OCI-LY7 (cell line): ENCODE measurements around the gene USPL1. TPM values are rescaled to one million over a fixed set of nuclear protein-coding genes. Genes with fewer than 3 reads are reported as not detected.

Experiments used
- BruUV-seq: library from RNA; stranded (reverse); fragments of 400-500 nt; replicated peaks from 2 replicates; lab custom pipeline; 2021; lab: Mats Ljungman, UMichigan
- CTCF ChIA-PET: fragments of 300-600 bp; sonication (Branson Sonifier 250); formaldehyde crosslinking; loops from one replicate; lab custom pipeline; 2022; ENCODE audit warnings: antibody characterized with exemption; ENCODE audit not compliant: unreplicated experiment; lab: Charles Lee
- POLR2A ChIA-PET: fragments of 300-600 bp; sonication (Branson Sonifier 250); formaldehyde crosslinking; loops from one replicate; lab custom pipeline; 2022; ENCODE audit warnings: antibody characterized with exemption; lab: Charles Lee
- DNase-seq: peaks from one replicate; pipeline ENCODE4 v3.0.0-alpha.2; 2015; ENCODE audit warnings: low spot score
- H2AFZ ChIP-seq: fragments of 200-600 bp; sonication (generic), shearing (Covaris generic); 2 replicates; pipeline ENCODE4 v1.6.1; 2014; ENCODE audit warnings: mild to moderate bottlenecking, antibody characterized with exemption, low read length, moderate library complexity
- H3K27ac ChIP-seq: fragments of 200-600 bp; sonication (generic); 2 replicates; pipeline ENCODE4 v1.5.1; 2014; ENCODE audit warnings: mixed run types, low read depth, mild to moderate bottlenecking, moderate library complexity, low read length, inconsistent platforms; ENCODE audit not compliant: poor library complexity, severe bottlenecking
- H3K36me3 ChIP-seq: fragments of 200-600 bp; sonication (generic); 2 replicates; pipeline ENCODE4 v1.6.1; 2014; ENCODE audit warnings: mild to moderate bottlenecking, antibody characterized with exemption, low read length, moderate library complexity, mixed read lengths; ENCODE audit not compliant: insufficient read depth
- H3K4me1 ChIP-seq: fragments of 200-600 bp; sonication (generic); 2 replicates; pipeline ENCODE4 v1.5.1; 2014; ENCODE audit warnings: mild to moderate bottlenecking, low read length; ENCODE audit not compliant: insufficient read depth, poor library complexity, severe bottlenecking
- H3K4me2 ChIP-seq: fragments of 200-600 bp; sonication (generic); 2 replicates; pipeline ENCODE4 v1.6.1; 2014; ENCODE audit warnings: mild to moderate bottlenecking, low read length
- H3K4me3 ChIP-seq: fragments of 200-600 bp; sonication (generic); 2 replicates; pipeline ENCODE4 v1.5.1; 2014; ENCODE audit warnings: mild to moderate bottlenecking, low read depth, low read length; ENCODE audit not compliant: poor library complexity, severe bottlenecking
- H3K79me2 ChIP-seq: fragments of 200-600 bp; sonication (generic); 2 replicates; pipeline ENCODE4 v1.6.1; 2016; ENCODE audit warnings: low read depth, mild to moderate bottlenecking, low read length, moderate library complexity, mixed read lengths; ENCODE audit not compliant: insufficient read depth
- H3K9me2 ChIP-seq: fragments of 200-600 bp; sonication (generic); 2 replicates; pipeline ENCODE4 v1.6.1; 2016; ENCODE audit warnings: mild to moderate bottlenecking, low read length, mixed read lengths; ENCODE audit not compliant: insufficient read depth
- H3K9me3 ChIP-seq: fragments of 200-600 bp; sonication (generic); 2 replicates; pipeline ENCODE4 v1.6.1; 2014; ENCODE audit warnings: mild to moderate bottlenecking, mixed run types, low read length, mixed read lengths
- H4K20me1 ChIP-seq: fragments of 200-600 bp; sonication (generic); 2 replicates; pipeline ENCODE4 v1.6.1; 2014; ENCODE audit warnings: mild to moderate bottlenecking, antibody characterized with exemption, low read length, moderate library complexity, mixed read lengths; ENCODE audit not compliant: insufficient read depth
- CTCF ChIP-seq: fragments of 200-600 bp; sonication (generic); conservative IDR thresholded peaks from 2 replicates; pipeline ENCODE4 v1.5.1; 2014; ENCODE audit warnings: mild to moderate bottlenecking, antibody characterized with exemption, low read length, moderate library complexity, mixed read lengths
- EZH2phosphoT487 ChIP-seq: fragments of 200-600 bp; sonication (generic); IDR thresholded peaks from 2 replicates; pipeline ENCODE4 v1.6.1; 2018; ENCODE audit warnings: low read depth, borderline replicate concordance, mild to moderate bottlenecking, mixed run types, antibody characterized with exemption, low read length, moderate library complexity, mixed read lengths
- intact Hi-C: fragments of 100-400 bp; cut with micrococcal nuclease; formaldehyde crosslinking; loops from one replicate; pipeline ENCODE4 v1.10.0; 2022; ENCODE audit not compliant: unreplicated experiment
- total RNA-seq, 2 experiments: library from RNA; depleted of rRNA in 1 of 2; stranded (reverse); fragments of >200 nt in 1 of 2; shearing (Covaris generic) in 1 of 2; gene quantifications; 2 replicates each; pipeline ENCODE4 v1.2.3, GENCODE V29; 2014 to 2022

USPL1 gene
- total RNA-seq, 2 experiments from 2014 or later, result 19.2 to 21.9 TPM

DNA sequence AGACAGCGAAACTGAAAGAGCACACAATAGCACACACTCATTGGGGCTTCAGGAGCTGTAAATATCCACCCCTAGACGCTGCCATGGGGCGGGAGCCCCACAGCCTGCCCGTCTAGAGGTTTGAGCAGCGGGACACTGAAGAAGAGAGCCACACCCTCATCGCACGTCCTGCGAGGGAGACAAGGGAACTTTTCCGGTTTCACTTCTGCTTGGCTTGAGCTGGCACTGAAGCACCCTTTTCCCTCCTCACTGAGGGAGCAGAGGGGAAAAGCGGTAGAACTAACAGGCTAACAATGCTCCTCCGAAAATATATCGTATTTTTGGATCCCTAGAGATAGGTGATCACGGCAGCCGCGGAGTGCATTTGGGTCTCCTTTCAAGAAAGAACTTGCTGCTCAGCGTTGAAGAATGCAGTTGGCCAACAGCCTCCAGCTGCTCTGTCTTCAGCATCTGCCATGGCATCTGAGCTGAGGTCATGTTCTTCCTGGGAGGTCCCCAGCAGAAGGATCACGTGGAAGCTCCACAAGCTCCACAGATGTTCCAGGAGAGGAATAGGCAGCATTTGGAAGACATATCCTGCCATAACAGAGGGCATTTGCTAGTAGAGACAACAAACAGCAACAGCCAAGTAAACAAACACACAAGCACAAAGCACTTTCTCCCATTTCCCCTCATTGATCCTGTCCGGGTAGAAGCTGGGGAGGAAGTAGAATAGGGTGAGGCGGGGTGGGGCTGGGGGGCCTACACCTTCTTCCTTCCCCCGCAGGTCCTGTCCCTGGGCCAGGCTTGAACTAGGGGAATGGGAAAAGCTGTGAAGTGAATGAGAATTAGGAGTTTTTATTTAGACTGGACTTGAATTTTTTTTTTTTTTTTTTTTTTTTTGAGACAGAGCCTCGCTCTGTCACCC lies 72.8 kb downstream of the USPL1 start:
- Histone ChIP-seq H3K36me3 (no peaks in the 10 kb centered on the region), H3K79me2 (no peaks in the 10 kb centered on the region), H3K4me1 (peaks cover 15% of the 10 kb centered on the region), H3K27ac (peak overlapping the region; percentile 4), H3K4me3 (peak overlapping the region; percentile 63), H3K9me2 (no peaks in the 10 kb centered on the region), H3K9me3 (no peaks in the 10 kb centered on the region), H4K20me1 (no peaks in the 10 kb centered on the region), H2AFZ (peak overlapping the region; percentile 87), H3K4me2 (peak overlapping the region; percentile 77)
- DNase-seq, result peak; percentile 73
- TF ChIP-seq EZH2phosphoT487, result no peak
- no peak for TF ChIP-seq CTCF
- ChIA-PET POLR2A (interaction anchor here (0.7 to 1.4 kb wide), 6 partner anchors 8 to 67 kb away, joined by 3 to 4 read pairs (median 3); no protein-coding TSS in a partner anchor), CTCF (interaction anchor here (1.2 kb wide), 1 partner anchor 9 kb away, joined by 3 read pairs; no protein-coding TSS in a partner anchor)
- no TSS peak for BruUV-seq
- intact Hi-C loops, result no loop called here

DNA sequence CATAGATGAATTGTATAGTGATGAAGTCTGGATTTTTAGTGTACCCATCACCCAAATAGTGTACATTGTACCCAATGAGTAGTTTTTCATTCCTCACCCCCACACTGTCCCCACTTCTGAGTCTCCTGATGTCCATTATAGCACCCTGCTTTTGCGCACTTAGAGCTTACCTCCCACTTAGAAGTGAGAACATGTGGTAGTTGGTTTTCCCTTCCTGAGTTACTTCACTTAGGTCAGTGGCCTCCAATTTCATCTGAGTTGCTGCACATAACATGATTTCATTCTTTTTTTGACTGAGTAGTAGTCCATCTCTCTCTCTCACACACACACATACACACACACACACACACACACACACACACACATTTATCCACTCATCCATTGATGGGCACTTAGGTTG lies 74.4 kb downstream of the USPL1 start:
- Histone ChIP-seq H3K79me2 (no peaks in the 10 kb centered on the region), H3K9me3 (no peaks in the 10 kb centered on the region), H3K27ac (no peak overlapping the region), H3K36me3 (no peaks in the 10 kb centered on the region), H3K4me2 (no peak overlapping the region), H3K9me2 (no peaks in the 10 kb centered on the region), H2AFZ (no peak overlapping the region), H3K4me1 (peaks cover 25% of the 10 kb centered on the region), H4K20me1 (no peaks in the 10 kb centered on the region), H3K4me3 (no peak overlapping the region)
- POLR2A ChIA-PET, result no interaction called here
- intact Hi-C loops, result no loop called here
- no peak for DNase-seq
- CTCF ChIA-PET, result no interaction called here
- BruUV-seq, result no TSS peak
- no peak for TF ChIP-seq CTCF
- no peak for TF ChIP-seq EZH2phosphoT487
